Measurements from ENCODE around the gene KLC4. TPM values are rescaled to one million over a fixed set of nuclear protein-coding genes. Genes with fewer than 3 reads are reported as not detected.

Gene KLC4
- total and polyA plus RNA-seq, 9 of the 15 experiments (the other 6 are each of a cell fraction or from before 2014, with no cell fraction given) = 1.7 to 16.2 (median 7.7) TPM

GRCh38 chr6:43093436-43094289 lies 34.2 kb downstream of the KLC4 start (continued):
- TF ChIP-seq CUX1 (CRISPR knock-in tag; IDR thresholded peaks at IDR 0.05) (no peak), ELF2 (CRISPR knock-in tag; IDR thresholded peaks at IDR 0.05) (no peak), ZFX (CRISPR knock-in tag; IDR thresholded peaks at IDR 0.05) (no peak), RFX5 (IDR thresholded peaks at IDR 0.05; ENCODE audit: low read depth, low read length) (no peak), ZNF232 (CRISPR knock-in tag; IDR thresholded peaks at IDR 0.05) (no peak), CSDE1 (IDR thresholded peaks at IDR 0.05) (no peak), ZKSCAN8 (CRISPR knock-in tag; IDR thresholded peaks at IDR 0.05) (no peak), PBX2 (CRISPR knock-in tag; IDR thresholded peaks at IDR 0.05; ENCODE audit: low read depth) (no peak), PBX2 (tag; conservative IDR thresholded peaks at IDR 0.05; ENCODE audit: low read depth) (no peak), ZNF696 (CRISPR knock-in tag; conservative IDR thresholded peaks at IDR 0.05) (no peak), ZNF23 (CRISPR knock-in tag; IDR thresholded peaks at IDR 0.05) (no peak), PTTG1 (tag; IDR thresholded peaks at IDR 0.05; ENCODE audit: low read depth) (no peak), HDAC3 (IDR thresholded peaks at IDR 0.05; ENCODE audit: borderline replicate concordance, partially characterized antibody) (no peak), MCM5 (IDR thresholded peaks at IDR 0.05; ENCODE audit: low read depth) (no peak), ZNF239 (CRISPR knock-in tag; IDR thresholded peaks at IDR 0.05) (no peak), XRCC5 (IDR thresholded peaks at IDR 0.05; ENCODE audit: low read depth, low read length) (no peak), THRB (CRISPR knock-in tag; conservative IDR thresholded peaks at IDR 0.05) (no peak), HDAC1 (IDR thresholded peaks at IDR 0.05) (no peak)
